H9 (cell line): ENCODE results near the gene TJP3. TPM values are rescaled to one million over a fixed set of nuclear protein-coding genes. Genes with fewer than 3 reads are reported as not detected.

ENCODE experiments used
- DNase-seq: peaks from one replicate; pipeline ENCODE4 v3.0.0-alpha.2; 2017
- H2AFZ ChIP-seq: one replicate; pipeline ENCODE4 v1.6.1; 2013; ENCODE audit warnings: mild to moderate bottlenecking, low read length, control low read depth, moderate library complexity
- H2AK5ac ChIP-seq: 2 replicates; pipeline ENCODE4 v1.6.1; 2013; ENCODE audit warnings: low read length, control low read depth, mixed read lengths; ENCODE audit not compliant: insufficient read length
- H2BK120ac ChIP-seq: one replicate; pipeline ENCODE4 v1.6.1; 2013; ENCODE audit warnings: low read depth, mild to moderate bottlenecking, low read length, control low read depth, inconsistent platforms; ENCODE audit not compliant: poor library complexity, severe bottlenecking
- H2BK12ac ChIP-seq: 2 replicates; pipeline ENCODE4 v1.6.1; 2013; ENCODE audit warnings: low read length, control low read depth, mixed read lengths, low read depth; ENCODE audit not compliant: insufficient read length
- H2BK15ac ChIP-seq: 2 replicates; pipeline ENCODE4 v1.6.1; 2013; ENCODE audit warnings: low read depth, low read length, control low read depth
- H2BK20ac ChIP-seq: one replicate; pipeline ENCODE4 v1.6.1; 2013; ENCODE audit warnings: low read depth, mild to moderate bottlenecking, low read length, control low read depth, inconsistent platforms; ENCODE audit not compliant: poor library complexity, severe bottlenecking
- H2BK5ac ChIP-seq: 2 replicates; pipeline ENCODE4 v1.6.1; 2013; ENCODE audit warnings: low read length, control low read depth, mixed read lengths; ENCODE audit not compliant: insufficient read length
- H3K14ac ChIP-seq: 2 replicates; pipeline ENCODE4 v1.6.1; 2013; ENCODE audit warnings: low read length, control low read depth; ENCODE audit not compliant: insufficient read depth
- H3K18ac ChIP-seq: 2 replicates; pipeline ENCODE4 v1.6.1; 2013; ENCODE audit warnings: low read depth, mild to moderate bottlenecking, mixed read lengths, low read length, control low read depth; ENCODE audit not compliant: insufficient read length
- H3K23ac ChIP-seq: 2 replicates; pipeline ENCODE4 v1.6.1; 2013; ENCODE audit warnings: low read length, control low read depth, mixed read lengths, low read depth; ENCODE audit not compliant: insufficient read length
- H3K23me2 ChIP-seq: 2 replicates; pipeline ENCODE4 v1.6.1; 2013; ENCODE audit warnings: low read depth, mild to moderate bottlenecking, mixed read lengths, low read length, control low read depth; ENCODE audit not compliant: insufficient read length, poor library complexity, severe bottlenecking
- H3K27ac ChIP-seq: 2 replicates; pipeline ENCODE4 v1.5.1; 2013; ENCODE audit warnings: low read length, control low read depth, mixed read lengths, low read depth; ENCODE audit not compliant: insufficient read length
- H3K27me3 ChIP-seq: 2 replicates; pipeline ENCODE4 v1.6.1; 2013; ENCODE audit warnings: low read length, control low read depth, inconsistent platforms; ENCODE audit not compliant: insufficient read depth
- H3K4ac ChIP-seq: 2 replicates; pipeline ENCODE4 v1.6.1; 2013; ENCODE audit warnings: low read depth, mild to moderate bottlenecking, control low read depth, inconsistent platforms, low read length, moderate library complexity
- H3K4me1 ChIP-seq: 2 replicates; pipeline ENCODE4 v1.6.1; 2013; ENCODE audit warnings: low read length, control low read depth, inconsistent platforms; ENCODE audit not compliant: insufficient read depth
- H3K4me2 ChIP-seq: 2 replicates; pipeline ENCODE4 v1.6.1; 2013; ENCODE audit warnings: low read length, control low read depth, mixed read lengths; ENCODE audit not compliant: insufficient read length, insufficient read depth
- H3K56ac ChIP-seq: 2 replicates; pipeline ENCODE4 v1.6.1; 2013; ENCODE audit warnings: low read depth, mild to moderate bottlenecking, mixed read lengths, low read length, control low read depth; ENCODE audit not compliant: insufficient read length
- H3K79me1 ChIP-seq: 2 replicates; pipeline ENCODE4 v1.6.1; 2013; ENCODE audit warnings: low read depth, mild to moderate bottlenecking, moderate library complexity, low read length, control low read depth, inconsistent platforms; ENCODE audit not compliant: insufficient read depth, poor library complexity, severe bottlenecking
- H3K79me2 ChIP-seq: 2 replicates; pipeline ENCODE4 v1.6.1; 2013; ENCODE audit warnings: low read length, control low read depth, inconsistent platforms; ENCODE audit not compliant: insufficient read depth
- H3K9ac ChIP-seq: 2 replicates; pipeline ENCODE4 v1.6.1; 2013; ENCODE audit warnings: low read length, control low read depth, mixed read lengths; ENCODE audit not compliant: insufficient read length; ENCODE audit errors: extremely low read depth
- H3K9me3 ChIP-seq: one replicate; pipeline ENCODE4 v1.6.1; 2013; ENCODE audit warnings: low read depth, low read length, inconsistent platforms; ENCODE audit not compliant: control insufficient read depth
- H3T11ph ChIP-seq: one replicate; pipeline ENCODE4 v1.6.1; 2013; ENCODE audit warnings: mild to moderate bottlenecking, low read length, control low read depth, inconsistent platforms
- H4K20me1 ChIP-seq: one replicate; pipeline ENCODE4 v1.6.1; 2013; ENCODE audit not compliant: control insufficient read depth, insufficient read length, insufficient read depth
- H4K5ac ChIP-seq: 2 replicates; pipeline ENCODE4 v1.6.1; 2013; ENCODE audit warnings: low read depth, mild to moderate bottlenecking, mixed read lengths, low read length, control low read depth; ENCODE audit not compliant: insufficient read length
- H4K8ac ChIP-seq: replicated peaks from 2 replicates; pipeline ENCODE4 v1.6.1; 2013; ENCODE audit warnings: low read length, control low read depth, mixed read lengths, low read depth; ENCODE audit not compliant: insufficient read length
- H4K91ac ChIP-seq: 2 replicates; pipeline ENCODE4 v1.6.1; 2013; ENCODE audit warnings: low read depth, mild to moderate bottlenecking, moderate library complexity, mixed read lengths, low read length, control low read depth; ENCODE audit not compliant: insufficient read length
- H3K27ac Mint-ChIP-seq, 3 experiments: 2 replicates in 2 of 3; 3 replicates in 1 of 3; pipeline ENCODE4 v1.8.0; 2020 to 2021; ENCODE audit warnings: mixed read lengths in 3 of 3, mild to moderate bottlenecking in 1 of 3, moderate library complexity in 1 of 3
- H3K27me3 Mint-ChIP-seq: 2 replicates; pipeline ENCODE4 v1.8.0; 2021; ENCODE audit warnings: low read depth, mild to moderate bottlenecking, moderate library complexity, mixed read lengths
- H3K36me3 Mint-ChIP-seq, 3 experiments: 2 replicates in 2 of 3; 3 replicates in 1 of 3; pipeline ENCODE4 v1.8.0; 2020 to 2021; ENCODE audit warnings: low read depth in 3 of 3, mixed read lengths in 3 of 3; ENCODE audit not compliant: insufficient read depth in 1 of 3
- H3K4me1 Mint-ChIP-seq, 2 experiments: 2 replicates each; pipeline ENCODE4 v1.8.0; 2020; ENCODE audit warnings: mixed read lengths in 2 of 2
- H3K4me3 Mint-ChIP-seq, 2 experiments: 2 replicates in 1 of 2; 3 replicates in 1 of 2; pipeline ENCODE4 v1.8.0; 2020 to 2021; ENCODE audit warnings: mild to moderate bottlenecking in 2 of 2, mixed read lengths in 2 of 2, moderate library complexity in 1 of 2
- H3K9me3 Mint-ChIP-seq, 2 experiments: 2 replicates in 1 of 2; 3 replicates in 1 of 2; pipeline ENCODE4 v1.8.0; 2020; ENCODE audit warnings: mild to moderate bottlenecking in 2 of 2, mixed read lengths in 2 of 2, moderate library complexity in 1 of 2
- CTCF ChIP-seq: fragments of 200-600 bp; sonication (generic); conservative IDR thresholded peaks from 3 replicates; pipeline ENCODE4 v1.8.0; 2021; ENCODE audit warnings: antibody characterized with exemption, mild to moderate bottlenecking
- WGBS: extraction: QIAGEN DNeasy Blood & Tissue Kit; methylation state at CpG from one replicate; pipeline ENCODE4 v1.1.7; 2013; ENCODE audit warnings: missing lambda C conversion rate, low lambda C conversion rate, mixed read lengths; ENCODE audit not compliant: insufficient read length; ENCODE audit errors: extremely low coverage; 5-methylcytosine and 5-hydroxymethylcytosine counted together
- total RNA-seq: library from RNA; stranded (reverse); gene quantifications from 2 replicates; pipeline ENCODE4 v1.2.1, GENCODE V29; 2021

TJP3 gene
- total RNA-seq, 1 experiment from 2014 or later, result 27.3 TPM

DNA sequence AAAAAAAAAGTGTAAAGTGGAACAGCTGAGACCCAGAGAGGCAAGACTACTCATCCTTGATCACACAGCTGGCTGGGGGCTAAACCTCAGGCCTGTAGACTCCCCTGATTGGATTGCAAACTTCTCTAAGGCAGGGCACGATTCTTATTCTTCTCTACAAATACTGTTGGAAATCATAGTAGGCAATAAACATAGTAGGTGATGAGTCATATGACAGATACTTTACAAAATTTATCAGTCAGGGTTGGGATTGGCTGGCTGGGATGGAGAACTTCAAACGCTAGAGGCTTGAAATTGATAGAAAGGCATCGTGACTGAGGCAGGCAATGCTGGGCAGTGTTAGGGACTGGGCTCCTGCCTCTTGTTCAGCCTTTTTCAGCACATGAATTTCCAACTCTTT lies 83.9 kb downstream of the TJP3 start:
- peaks cover 7 to 11% of the 10 kb centered on the region in 2 experiments for H3K9me3 Mint-ChIP-seq

More for the DNA sequence above, 83.9 kb downstream of the TJP3 start:
- no peak overlapping the region for H3K23ac ChIP-seq
- no peaks in the 10 kb centered on the region; a peak in 1 of 7 replicates for H3K36me3 Mint-ChIP-seq
- H3K4me3 Mint-ChIP-seq, result no peak overlapping the region
- H3K27ac ChIP-seq, result no peak overlapping the region
- no peak overlapping the region for H4K8ac ChIP-seq
- no peak overlapping the region for H2BK120ac ChIP-seq
- no peak overlapping the region for H2AK5ac ChIP-seq
- H3K4me1 Mint-ChIP-seq, result peaks cover 3% of the 10 kb centered on the region in 2 experiments; a peak in 3 of 4 replicates
- H4K91ac ChIP-seq, result no peak overlapping the region
- H4K5ac ChIP-seq, result no peak overlapping the region
- DNase-seq, result no peak
- H3K4ac ChIP-seq, result no peak overlapping the region
- H3K9me3 ChIP-seq, result no peaks in the 10 kb centered on the region
- H3K79me2 ChIP-seq, result no peaks in the 10 kb centered on the region
- H3K4me2 ChIP-seq, result no peak overlapping the region
- no peak overlapping the region for H2BK5ac ChIP-seq
- H2BK12ac ChIP-seq, result no peak overlapping the region
- H3K27me3 ChIP-seq, result no peaks in the 10 kb centered on the region
- no peak overlapping the region for H2BK20ac ChIP-seq
- no peak overlapping the region for H3K56ac ChIP-seq
- no peak overlapping the region for H3K27ac Mint-ChIP-seq
- H4K20me1 ChIP-seq, result no peaks in the 10 kb centered on the region
- no CpG with 5 or more reads among the region's 3 CpGs for WGBS
- no peaks in the 10 kb centered on the region for H3K4me1 ChIP-seq
- no peak overlapping the region for H2AFZ ChIP-seq
- TF ChIP-seq CTCF, result no peak
- H2BK15ac ChIP-seq, result no peak overlapping the region
- H3K18ac ChIP-seq, result no peak overlapping the region
- no peaks in the 10 kb centered on the region for H3K79me1 ChIP-seq
- no peak overlapping the region for H3K14ac ChIP-seq
- H3K27me3 Mint-ChIP-seq, result peaks cover 53% of the 10 kb centered on the region
- H3K9ac ChIP-seq, result no peak overlapping the region
- H3K23me2 ChIP-seq, result no peaks in the 10 kb centered on the region
- no peak overlapping the region for H3T11ph ChIP-seq
